ENCODE measurements around the gene PPP1R13B.

DNA sequence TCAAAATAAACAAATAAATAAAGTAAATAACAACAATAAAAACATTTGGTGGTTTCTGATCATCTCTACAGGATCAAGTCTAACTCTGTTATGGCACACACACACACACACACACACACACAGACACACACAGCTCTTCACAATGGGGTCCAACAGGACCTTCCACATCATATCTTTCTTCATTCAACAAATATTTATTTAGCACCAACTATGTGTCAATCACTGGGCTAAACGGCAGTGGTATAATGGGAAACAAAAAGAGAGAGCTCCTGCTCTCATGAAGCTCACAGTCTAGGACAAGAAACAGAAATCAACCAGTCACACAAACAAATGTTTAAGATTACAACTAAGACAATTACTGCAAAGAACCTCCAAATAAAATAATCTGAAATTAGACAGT is 9.3 kb downstream of the PPP1R13B start:
- no peak for TF ChIP-seq ZNF274 (IDR thresholded peaks at IDR 0.05; ENCODE audit: low read depth, low read length)
- no peak for TF ChIP-seq YY1 (IDR thresholded peaks at IDR 0.05; ENCODE audit: insufficient read depth, insufficient read length)
- TF ChIP-seq SUZ12 (IDR thresholded peaks at IDR 0.05; ENCODE audit: extremely low read depth, insufficient read depth, insufficient read length) = no peak
